ENCODE results near the gene PPM1H. TPM values are rescaled to one million over a fixed set of nuclear protein-coding genes. Genes with fewer than 3 reads are reported as not detected.

The PPM1H gene
- polyA plus RNA-seq, 1 experiment: 2.3 TPM

GRCh38 chr12:62716866-62717525, 218.0 kb downstream of the PPM1H start:
- DNase-seq (ENCODE audit: low read depth): no peak
- POLR2A ChIA-PET: no interaction called here

GRCh38 chr12:62716037-62716436, 218.9 kb downstream of the PPM1H start:
- ChIA-PET POLR2A (no interaction called here), CTCF (interaction anchor here (0.5 to 2.7 kb wide), 5 partner anchors 10 to 117 kb away, joined by 3 to 8 read pairs (median 5); no protein-coding TSS in a partner anchor)
- no peak for TF ChIP-seq CTCF (IDR thresholded peaks at IDR 0.05; ENCODE audit: insufficient read depth, low read depth, low read length)
- Histone ChIP-seq H3K4me3 (ENCODE audit: low read depth, low read length) (no peak overlapping the region), H3K36me3 (ENCODE audit: control insufficient read depth, insufficient read depth, low read length) (no peaks in the 10 kb centered on the region), H3K27me3 (ENCODE audit: control insufficient read depth, insufficient read depth, low read length) (no peaks in the 10 kb centered on the region)
- no peak for DNase-seq (ENCODE audit: low read depth)

More at GRCh38 chr12:62716866-62717525, 218.0 kb downstream of the PPM1H start:
- no peak for TF ChIP-seq CTCF (IDR thresholded peaks at IDR 0.05; ENCODE audit: insufficient read depth, low read depth, low read length)
- H3K36me3 ChIP-seq (ENCODE audit: control insufficient read depth, insufficient read depth, low read length): no peaks in the 10 kb centered on the region
- no peaks in the 10 kb centered on the region for H3K27me3 ChIP-seq (ENCODE audit: control insufficient read depth, insufficient read depth, low read length)
- no peak overlapping the region for H3K4me3 ChIP-seq (ENCODE audit: low read depth, low read length)
- CTCF ChIA-PET: interaction anchor here (0.5 kb wide), 1 partner anchor 118 kb away, joined by 3 read pairs; no protein-coding TSS in a partner anchor

- no peaks in the 10 kb centered on the region for H3K36me3 ChIP-seq (ENCODE audit: control insufficient read depth, insufficient read depth, low read length)
- no peak for TF ChIP-seq CTCF (IDR thresholded peaks at IDR 0.05; ENCODE audit: insufficient read depth, low read depth, low read length)
- ChIA-PET CTCF (interaction anchor here (1.1 to 2.7 kb wide), 5 partner anchors 9 to 79 kb away, joined by 4 to 8 read pairs (median 5); no protein-coding TSS in a partner anchor), POLR2A (no interaction called here)
- no peak overlapping the region for H3K4me3 ChIP-seq (ENCODE audit: low read depth, low read length)
- no peak for DNase-seq (ENCODE audit: low read depth)
- H3K27me3 ChIP-seq (ENCODE audit: control insufficient read depth, insufficient read depth, low read length): no peaks in the 10 kb centered on the region
These were observed 219.9 kb downstream of the PPM1H start for GRCh38 chr12:62714774-62715721.

- no peak for TF ChIP-seq CTCF (IDR thresholded peaks at IDR 0.05; ENCODE audit: insufficient read depth, low read depth, low read length)
- Histone ChIP-seq H3K4me3 (ENCODE audit: low read depth, low read length) (no peak overlapping the region), H3K27me3 (ENCODE audit: control insufficient read depth, insufficient read depth, low read length) (no peaks in the 10 kb centered on the region), H3K36me3 (ENCODE audit: control insufficient read depth, insufficient read depth, low read length) (no peaks in the 10 kb centered on the region)
- DNase-seq (ENCODE audit: low read depth): no peak
- POLR2A ChIA-PET: interaction anchor here (0.7 kb wide), 1 partner anchor 25 kb away, joined by 3 read pairs; no protein-coding TSS in a partner anchor
- CTCF ChIA-PET: interaction anchor here (1.8 to 2.7 kb wide), 4 partner anchors 8 to 80 kb away, joined by 5 to 8 read pairs (median 6); no protein-coding TSS in a partner anchor
These were observed 220.7 kb downstream of the PPM1H start for GRCh38 chr12:62714181-62714773.

Measured in BJ (cell line).